HG02623 (cell line): Measurements from ENCODE around the gene G3BP2.
"Not testable (repeated sequence)": the region's sequence is repeated elsewhere in the genome, so short reads cannot be mapped to it uniquely, and the experiment has no call there.

Source experiments
- ATAC-seq: cut with Tn5 transposase; IDR thresholded peaks from one replicate; pipeline ENCODE4 v1.9.1; 2021; ENCODE audit warnings: moderate library complexity; ENCODE audit not compliant: unreplicated experiment

Gene G3BP2

DNA sequence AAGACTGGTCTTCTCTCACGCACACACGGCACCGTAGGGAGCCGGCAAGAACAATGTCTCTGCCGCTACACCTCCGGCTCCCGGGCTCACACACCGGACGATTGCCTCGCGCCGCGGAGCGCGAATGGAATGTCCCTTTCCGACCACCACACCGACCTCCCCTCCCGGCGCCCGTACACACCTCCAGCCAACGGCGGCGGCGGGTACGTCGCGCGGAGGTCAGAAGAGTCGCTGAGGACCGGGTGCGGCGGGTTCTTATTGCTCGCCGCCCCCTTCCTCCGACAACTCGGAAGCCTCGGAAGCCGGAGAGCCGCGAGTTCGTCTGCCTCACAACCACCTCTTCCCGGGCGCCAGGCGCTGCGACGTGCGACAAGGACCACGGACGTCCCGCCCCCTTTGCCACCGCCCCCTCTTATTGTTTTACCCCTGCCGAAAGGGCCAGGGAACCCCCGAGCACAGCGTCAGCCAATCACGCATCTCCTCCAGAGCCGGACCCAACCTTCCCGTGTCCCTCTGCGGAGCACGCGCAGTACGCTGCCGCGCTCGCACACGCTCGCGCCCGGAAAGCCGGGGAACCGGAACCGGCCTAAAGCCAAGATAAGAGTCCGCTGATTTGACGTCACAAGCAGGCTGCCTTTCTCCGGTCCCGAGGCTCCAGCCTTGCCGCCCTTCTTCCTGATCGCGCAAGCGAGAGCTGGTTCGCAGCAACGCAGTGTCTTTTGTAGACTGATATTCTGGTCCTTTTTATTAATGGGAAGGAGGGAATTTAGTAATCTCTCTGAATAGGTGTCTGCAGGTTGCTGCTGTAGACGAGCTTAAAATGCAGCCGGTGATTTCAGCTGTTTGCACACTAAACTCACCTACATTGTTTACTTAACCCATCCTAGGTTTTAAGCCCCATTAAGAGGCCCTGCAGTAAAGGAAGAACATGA, at the start of gene G3BP2:
Gene G3BP2 (minus strand): TSS at position 385 of the 932 bp plus-strand sequence. CDS start 11,386 bp downstream, outside the sequence.
- peak; percentile 94 for ATAC-seq

DNA sequence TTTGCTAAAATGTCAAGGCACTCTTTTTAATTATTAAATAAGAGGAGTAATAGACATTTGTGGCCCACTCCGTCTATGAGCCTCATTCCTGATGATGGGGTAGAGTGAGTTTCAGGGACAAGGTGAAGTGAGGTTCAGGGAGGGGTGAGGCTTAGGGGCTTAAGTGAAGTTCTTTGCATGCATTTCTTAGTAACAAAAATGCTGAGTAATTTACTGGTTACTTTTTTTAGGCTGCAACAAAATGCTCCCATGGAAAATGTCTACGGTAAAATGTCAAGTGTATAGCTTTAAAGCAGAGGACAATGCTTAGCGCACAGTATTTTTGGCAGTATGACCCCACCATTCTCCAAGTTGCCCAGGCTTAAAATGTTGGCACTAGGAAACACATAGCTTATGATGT, 49.2 kb upstream of the G3BP2 start:
- no peak for ATAC-seq

DNA sequence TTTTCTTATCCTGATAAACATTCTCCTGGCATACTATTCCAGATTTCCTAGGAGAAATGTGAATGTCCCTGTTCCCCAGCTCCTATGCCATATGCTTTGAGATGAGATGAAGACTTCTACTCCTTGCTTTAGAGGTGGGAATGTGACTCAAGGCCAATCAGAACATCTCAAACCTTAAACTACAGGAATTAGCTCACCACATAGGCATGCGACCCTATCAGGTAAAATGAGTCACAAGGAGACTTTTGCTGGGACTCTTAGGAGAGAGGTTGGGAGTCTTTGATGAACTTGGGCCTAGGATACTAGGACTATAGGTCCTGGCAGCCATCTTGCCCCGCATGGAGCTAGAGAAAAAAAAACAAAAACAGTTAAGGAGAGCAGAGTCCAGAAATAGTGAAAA, 45.3 kb upstream of the G3BP2 start:
- ATAC-seq = no peak

DNA sequence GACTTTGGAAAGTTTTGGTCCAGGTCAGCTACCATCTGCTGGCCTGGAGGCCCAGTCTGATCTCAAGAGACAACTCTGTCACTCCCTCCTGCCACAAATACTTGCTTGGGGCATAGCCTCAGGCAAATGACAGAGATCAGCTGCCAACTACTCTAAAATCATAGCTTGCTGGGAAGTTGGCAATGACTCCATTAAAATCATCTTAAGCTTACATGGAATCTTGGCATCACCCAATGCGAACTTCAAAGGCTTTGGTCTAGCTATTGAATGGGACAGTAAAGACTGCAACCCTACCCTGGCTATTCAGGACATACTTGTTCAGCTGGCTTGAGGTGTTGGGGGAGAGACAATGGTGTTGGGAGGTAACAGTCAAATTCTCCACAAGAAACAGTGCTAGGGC, 44.2 kb upstream of the G3BP2 start:
- ATAC-seq = no peak

DNA sequence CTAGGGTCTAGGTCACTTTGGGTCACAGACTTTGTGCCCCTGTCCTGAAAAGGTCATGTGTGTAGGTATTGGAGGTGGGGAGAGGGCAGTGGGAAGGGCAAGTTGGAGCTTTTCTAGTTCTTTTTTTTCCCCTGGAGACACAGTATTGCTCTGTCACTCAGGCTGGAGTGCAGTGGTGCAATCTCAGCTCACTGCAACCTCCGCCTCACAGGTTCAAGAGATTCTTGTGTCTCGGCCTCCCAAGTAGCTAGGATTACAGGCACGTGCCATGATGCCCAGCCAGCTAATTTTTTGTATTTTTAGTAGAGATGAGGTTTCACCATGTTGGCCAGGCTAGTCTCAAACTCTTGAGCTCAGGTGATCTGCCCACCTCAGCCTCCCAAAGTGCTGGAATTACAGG, 42.8 kb upstream of the G3BP2 start:
- not testable (repeated sequence) for ATAC-seq

DNA sequence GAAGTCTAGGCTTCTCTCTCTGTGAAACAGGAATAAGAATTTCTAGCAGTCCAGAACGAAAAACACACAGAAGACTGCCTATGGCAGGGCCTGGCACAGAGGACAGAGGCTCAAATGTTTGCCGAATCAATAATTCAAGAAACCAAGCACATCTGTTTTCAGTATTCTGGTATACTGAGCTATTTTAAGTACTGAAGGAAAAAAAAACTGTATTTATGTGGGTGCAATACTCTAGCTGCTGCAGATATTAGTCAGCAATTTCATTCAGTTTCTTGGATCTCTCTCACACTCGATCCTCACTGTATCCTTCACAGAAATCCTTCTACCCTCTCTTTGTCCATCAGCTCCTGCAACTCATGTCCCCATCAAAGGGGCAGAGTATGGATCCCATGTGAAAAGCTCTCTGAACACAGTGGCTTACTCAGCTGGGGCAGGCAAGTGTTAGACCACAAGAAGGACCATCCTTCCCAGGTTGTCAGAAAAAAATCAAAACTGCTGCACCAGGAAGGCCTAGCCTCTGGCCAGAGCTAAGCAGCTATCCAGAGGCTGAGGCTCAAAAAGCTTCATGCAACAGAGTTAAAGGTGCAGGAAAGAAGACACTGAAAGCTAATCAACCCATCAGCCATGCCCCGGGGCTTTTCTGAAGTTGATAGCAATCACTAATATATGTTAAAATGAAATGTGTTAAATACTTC, 42.0 kb upstream of the G3BP2 start:
- no peak for ATAC-seq

DNA sequence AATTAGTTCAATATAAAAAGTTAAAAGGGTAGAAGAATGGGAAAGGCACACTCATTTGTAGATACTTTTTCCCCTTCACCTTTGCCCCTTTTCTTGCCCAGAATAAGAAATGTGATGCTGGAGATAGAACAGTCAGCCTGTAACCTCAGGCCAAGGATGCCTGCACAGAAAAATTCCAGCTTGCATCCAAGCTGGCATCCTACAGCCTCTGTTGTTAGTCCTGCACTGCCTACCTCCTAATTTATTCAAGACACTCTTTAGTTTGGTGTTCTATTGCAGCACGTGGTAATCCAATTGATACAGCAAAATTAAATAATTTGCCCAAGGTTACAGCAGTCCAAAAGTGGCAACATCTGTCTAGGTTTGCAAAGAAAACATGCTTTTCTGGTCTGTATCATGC, 41.5 kb upstream of the G3BP2 start:
- ATAC-seq = no peak

DNA sequence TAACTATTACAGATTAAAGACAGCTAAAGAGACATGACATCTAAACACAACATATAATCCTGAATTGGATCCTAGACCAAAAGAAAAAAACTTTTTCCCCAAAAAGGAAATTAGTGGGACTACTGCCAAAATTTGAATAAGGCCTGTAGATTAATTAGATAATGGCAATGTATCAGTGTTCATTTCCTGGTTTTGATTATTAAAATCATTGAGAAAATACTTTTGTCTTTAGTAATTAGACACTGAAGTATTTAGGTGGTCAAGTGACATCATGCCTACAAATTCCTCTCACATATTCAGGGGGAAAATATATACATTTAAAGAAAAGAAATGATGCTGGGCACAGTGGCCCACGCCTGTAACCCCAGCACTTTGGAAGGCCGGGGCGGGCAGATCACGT, 40.8 kb upstream of the G3BP2 start:
- no peak for ATAC-seq

DNA sequence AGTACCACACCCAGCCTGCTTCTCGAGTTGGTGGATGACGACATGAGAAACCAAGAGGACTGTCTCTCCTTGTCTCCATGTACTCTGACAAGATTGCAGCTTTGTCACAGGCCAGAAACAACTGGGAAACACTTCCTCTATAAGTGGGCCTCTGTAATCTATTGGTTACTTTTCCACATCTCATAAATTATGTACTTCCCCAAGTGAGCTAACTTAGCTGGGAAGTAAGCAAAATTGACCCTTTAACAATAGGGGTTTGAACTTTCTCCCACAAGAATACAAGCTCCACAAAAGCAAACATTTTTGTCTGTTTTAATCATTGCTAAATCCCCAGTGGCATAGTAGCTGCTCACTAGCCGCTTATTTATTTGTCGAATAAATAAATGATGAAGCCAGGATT, 37.0 kb upstream of the G3BP2 start:
- no peak for ATAC-seq

DNA sequence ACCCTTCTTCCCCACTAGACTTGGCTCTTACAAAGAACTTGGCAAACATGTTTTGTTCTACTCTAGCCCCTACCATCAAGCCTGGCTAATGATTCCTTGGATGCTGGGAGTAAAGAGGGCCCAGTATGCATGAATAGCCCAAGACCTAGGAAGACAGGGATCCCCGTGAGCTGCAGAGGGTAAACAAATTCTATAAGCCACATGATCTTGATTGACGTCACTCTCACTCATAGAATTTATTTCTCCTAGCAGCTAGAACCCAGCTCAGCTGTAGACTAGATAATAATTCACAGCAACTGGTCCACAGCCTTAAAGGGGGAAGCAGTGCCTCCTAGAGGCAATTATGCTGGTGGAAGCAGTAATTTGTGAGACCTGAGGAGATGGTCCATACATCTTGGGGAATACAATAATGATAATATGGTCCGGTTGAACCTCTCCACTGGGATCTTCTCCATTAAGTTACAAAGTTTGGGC, 35.0 kb upstream of the G3BP2 start:
- no peak for ATAC-seq

DNA sequence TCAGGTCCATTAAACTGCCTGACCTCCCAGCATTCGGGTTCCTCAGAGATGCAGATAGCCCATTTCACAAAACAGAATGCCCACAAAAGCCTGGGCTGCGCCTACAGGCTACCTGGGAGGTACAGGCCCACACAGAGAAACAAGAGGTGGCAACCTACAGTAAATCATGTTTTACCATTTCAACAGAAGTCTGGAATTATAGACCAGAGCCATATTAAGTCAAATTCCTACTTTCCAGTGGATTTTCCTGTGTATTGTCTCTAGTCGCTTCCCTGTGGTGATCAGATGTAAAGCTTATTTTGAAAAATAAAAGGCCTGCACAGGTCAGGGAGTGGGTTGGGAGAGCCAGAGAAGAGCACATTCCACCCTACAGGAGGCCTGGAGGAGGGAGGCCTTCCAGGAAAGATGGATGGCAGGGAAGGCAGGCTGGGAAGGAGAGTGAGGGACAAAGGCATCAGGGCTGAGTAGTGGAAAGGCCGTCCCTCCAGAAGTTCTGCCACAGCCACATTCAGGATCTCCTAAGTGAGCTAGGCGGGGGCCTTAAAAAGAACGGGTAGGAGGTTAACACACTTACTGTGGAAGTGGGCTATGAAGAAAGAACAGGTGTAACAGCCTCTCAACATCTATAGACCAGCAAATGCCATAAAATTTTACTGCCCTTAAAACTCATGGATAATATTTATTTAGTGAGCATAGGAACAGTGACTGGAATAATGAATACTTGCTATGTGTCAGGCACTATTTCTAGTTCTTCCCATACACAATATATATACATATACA, 32.2 kb upstream of the G3BP2 start:
- ATAC-seq = no peak

DNA sequence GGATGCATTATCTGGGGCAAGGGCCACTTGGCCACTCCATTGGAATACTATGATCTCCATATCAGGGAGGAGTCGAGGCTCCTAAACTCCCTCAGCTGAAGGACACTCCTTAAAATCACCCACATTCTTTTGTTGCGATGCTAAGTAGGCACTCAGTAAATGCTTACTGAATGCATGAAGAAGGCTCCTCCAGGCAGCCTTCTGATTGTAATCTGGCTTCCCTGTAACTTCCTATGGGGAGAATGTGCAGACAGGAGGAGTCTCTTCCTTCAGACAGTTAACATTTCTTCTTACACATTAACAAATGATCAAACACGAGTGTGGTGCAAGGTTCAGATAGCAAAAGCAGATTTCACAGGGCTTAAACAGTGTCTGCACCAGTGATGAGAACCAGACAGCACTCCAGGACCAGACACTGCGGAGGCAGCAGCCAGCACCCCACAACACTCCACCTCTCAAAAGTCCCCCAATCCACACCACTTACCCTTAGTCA, 29.8 kb upstream of the G3BP2 start:
- ATAC-seq = no peak

DNA sequence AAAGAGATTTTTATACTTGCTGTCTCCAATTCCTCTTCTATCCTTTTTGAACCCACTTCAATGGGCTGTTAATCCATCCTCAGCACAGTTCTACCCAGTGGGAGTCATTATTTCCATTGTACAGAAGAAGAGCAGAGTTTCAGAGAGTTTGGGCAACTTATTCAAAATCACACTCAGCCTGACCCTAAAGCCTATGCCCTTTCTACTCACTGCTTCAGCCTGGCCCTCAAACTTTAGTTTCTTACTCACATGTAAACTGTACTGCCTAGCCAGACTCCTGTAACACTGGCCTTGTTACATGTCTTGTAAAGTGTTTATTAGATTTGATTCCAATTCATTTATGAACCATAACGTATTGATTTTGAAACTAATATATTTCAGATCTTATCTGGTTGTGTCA, 26.1 kb upstream of the G3BP2 start:
- ATAC-seq = peak; percentile 10

DNA sequence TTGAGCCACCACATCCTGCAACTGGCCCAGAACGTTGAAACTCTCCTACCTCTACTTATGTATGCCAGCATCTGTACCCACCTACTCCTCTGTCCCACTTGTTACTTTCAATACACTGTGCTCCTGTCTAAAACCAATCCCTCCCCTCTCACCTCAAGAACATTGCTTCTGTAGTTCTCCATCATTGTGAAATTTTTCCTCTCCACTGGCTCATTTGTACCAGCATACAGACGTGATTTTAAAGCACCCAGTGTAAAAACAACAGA, 25.7 kb upstream of the G3BP2 start:
- peak; percentile 33 for ATAC-seq

DNA sequence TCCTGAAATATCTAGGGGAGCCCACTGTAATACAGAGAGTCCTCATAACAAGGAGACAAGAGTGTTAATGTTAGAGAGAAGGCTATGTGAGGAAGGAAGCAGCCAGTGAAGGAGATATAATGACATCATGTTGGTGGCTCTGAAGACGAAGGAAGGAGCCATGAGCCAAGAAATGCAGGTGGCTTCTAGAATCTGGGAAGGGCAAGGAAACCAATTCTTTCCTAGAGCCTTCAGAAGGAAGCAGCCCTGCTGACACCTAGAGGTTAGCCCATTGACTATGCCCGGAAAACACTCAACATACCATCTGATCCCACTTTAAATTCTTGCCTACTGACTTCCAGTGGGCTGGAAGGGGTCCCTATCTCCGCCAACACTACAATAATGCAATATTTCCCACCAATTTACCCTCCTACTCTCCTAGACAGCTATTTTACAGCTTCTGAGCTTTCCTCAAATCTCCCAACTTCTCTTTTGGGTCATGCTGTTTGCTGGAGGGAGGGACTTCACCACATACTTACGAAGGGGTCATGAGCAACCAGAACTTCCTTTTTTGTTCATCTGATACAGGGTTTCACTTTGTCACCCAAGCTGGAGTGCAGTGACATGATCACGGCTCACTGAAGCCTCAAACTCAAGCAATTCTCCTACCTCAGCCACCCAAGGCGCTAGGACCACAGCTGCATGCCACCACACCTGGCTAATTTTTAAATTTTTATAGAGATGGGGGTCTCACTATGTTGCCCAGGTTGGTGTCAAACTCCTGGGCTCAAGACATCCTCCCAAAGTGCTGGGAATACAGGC, 25.2 kb upstream of the G3BP2 start:
- ATAC-seq = peak; percentile 86

DNA sequence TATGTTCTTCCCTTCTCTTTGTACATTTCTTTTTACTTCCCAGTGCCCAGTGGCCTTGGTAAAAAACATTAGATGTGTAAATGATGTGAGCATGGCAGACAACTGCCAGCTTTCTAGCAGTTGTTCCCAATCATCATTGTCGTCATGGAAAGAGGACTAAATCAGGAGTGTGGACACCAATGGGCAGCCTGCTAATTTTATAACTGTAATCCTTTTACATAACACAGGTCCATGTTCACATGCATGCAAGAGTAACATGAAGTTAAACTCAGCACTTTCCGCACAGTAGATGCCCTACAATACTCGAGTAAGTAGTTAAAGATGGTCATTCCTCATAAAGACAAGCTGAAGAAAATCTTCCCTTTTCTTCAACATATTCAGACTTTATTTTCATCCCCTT, 23.4 kb upstream of the G3BP2 start:
- ATAC-seq = no peak

DNA sequence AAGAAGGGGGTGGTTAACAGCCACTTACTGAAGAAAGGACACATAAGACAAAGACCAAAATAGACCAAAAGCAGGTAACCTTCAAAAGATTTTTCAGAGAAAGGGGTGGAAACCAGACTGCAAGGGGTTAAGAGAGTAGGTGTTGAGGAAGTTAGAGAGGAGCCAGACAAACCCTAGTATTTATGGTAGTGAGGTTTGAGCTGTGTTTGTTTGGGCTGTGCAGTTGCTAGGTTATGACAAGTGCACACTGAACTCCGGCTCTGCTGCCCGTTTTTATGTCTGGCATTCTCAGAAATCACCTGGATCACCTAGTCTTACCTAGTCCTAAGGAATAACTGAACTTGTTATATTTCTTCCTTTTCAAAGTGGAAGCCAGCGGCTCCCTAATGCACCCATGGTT, 22.9 kb upstream of the G3BP2 start:
- ATAC-seq = no peak

DNA sequence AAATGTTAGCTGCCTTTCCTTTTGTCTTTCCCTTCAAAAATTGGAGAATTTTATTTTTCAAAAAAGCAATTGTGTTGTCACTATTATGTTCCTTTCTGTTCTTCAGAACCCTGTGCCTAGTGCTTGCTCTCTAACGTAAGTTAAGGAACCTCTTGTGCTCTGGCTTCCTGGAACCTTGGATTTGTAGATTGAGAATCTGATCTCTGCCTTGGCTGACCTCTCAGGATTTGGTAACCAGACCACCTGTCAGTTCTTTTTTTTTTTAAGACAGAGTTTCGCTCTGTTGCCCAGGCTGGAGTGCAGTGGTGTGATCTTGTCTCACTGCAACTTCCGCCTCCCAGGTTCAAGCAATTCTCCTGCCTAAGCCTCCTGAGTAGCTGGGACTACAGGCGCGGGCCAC, 18.9 kb upstream of the G3BP2 start:
- not testable (repeated sequence) for ATAC-seq

DNA sequence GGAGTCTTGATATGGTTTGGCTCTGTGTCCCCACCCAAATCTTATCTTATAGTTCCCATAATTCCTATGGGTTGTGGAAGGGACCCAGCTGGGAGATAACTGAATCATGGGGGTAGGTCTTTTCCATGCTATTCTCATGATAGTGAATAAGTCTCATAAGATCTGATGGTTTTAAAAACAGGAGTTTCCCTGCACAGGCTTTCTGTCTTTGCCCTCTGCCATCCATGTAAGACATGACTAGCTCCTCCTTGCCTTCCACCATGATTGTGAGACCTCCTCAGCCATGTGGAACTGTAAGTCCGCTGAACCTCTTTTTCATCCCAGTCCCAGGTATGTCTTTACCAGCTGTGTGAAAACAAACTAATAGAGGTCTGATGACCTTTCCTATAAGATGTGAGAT, 13.9 kb upstream of the G3BP2 start:
- not testable (repeated sequence) for ATAC-seq

DNA sequence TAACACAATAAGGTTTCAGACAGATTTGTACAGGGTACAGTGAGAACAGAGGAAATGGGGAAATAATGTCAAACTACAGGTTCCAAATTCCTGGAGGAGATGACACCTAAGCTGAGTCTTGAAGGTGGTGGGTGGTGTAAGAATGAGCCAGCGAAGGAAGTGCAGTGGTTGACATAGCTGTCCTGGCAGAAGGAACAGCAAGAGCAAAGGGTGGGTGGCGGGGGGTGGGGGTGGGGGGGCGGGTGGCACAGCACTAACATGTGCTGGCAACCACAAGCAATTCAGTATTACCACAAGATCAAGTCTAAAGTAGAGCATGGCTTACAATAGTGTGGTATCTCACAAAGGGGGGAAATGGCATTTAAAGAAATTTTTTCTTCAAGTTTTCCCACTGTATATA, 13.1 kb upstream of the G3BP2 start:
- ATAC-seq = no peak
